Measurements from ENCODE around the gene KRTAP9-7.
"Not testable (repeated sequence)": the region's sequence is repeated elsewhere in the genome, so short reads cannot be mapped to it uniquely, and the experiment has no call there.

Gene KRTAP9-7, protein sequence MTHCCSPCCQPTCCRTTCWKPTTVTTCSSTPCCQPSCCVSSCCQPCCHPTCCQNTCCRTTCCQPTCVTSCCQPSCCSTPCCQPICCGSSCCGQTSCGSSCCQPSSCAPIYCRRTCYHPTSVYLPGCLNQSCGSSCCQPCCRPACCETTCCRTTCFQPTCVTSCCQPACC

DNA sequence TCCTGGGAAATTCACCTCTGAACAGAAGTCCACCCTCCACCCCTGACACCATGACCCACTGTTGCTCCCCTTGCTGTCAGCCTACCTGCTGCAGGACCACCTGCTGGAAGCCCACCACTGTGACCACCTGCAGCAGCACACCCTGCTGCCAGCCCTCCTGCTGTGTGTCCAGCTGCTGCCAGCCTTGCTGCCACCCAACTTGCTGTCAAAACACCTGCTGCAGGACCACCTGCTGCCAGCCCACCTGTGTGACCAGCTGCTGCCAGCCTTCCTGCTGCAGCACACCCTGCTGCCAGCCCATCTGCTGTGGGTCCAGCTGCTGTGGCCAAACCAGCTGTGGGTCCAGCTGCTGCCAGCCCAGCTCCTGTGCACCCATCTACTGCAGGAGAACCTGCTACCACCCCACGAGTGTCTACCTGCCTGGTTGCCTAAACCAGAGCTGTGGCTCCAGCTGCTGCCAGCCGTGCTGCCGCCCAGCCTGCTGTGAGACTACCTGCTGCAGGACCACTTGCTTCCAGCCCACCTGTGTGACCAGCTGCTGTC lies at the start of gene KRTAP9-7:
TSS of gene KRTAP9-7 (plus strand) at position 51 of the 543 bp plus-strand sequence. CDS start at position 51, 0 bp downstream.
- DNase-seq: not testable (repeated sequence)

DNA sequence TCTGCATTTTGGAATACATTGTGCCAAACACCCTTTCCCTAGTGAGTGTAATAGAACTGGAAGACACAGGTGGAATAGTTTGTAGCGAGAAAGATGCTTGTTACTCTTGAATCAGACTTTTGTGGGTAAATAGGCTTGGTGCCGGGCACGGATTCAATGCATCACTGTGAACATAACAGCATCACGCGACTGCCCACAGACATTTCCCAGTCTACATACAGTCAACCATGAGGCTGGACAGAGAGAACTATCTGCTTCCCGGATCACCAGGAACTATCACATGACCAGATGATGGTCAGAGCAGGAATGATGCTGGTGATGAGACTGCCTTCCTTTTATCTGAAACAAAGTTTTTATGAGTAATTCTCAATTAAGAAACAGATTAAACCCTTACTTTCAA lies 49.4 kb upstream of the KRTAP9-7 start:
- DNase-seq: no peak

DNA sequence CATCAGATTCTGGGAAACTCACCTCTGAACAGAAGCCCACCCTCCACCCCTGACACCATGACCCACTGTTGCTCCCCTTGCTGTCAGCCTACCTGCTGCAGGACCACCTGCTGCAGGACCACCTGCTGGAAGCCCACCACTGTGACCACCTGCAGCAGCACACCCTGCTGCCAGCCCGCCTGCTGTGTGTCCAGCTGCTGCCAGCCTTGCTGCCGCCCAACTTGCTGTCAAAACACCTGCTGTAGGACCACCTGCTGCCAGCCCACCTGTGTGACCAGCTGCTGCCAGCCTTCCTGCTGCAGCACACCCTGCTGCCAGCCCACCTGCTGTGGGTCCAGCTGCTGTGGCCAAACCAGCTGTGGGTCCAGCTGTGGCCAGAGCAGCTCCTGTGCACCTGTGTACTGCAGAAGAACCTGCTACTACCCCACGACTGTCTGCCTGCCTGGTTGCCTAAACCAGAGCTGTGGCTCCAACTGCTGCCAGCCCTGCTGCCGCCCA lies 48.9 kb upstream of the KRTAP9-7 start, which contains the start of gene KRTAP9-2:
TSS of gene KRTAP9-2 (plus strand) at position 51 of the 498 bp plus-strand sequence. CDS start at position 58, 7 bp downstream.
- not testable (repeated sequence) for DNase-seq

DNA sequence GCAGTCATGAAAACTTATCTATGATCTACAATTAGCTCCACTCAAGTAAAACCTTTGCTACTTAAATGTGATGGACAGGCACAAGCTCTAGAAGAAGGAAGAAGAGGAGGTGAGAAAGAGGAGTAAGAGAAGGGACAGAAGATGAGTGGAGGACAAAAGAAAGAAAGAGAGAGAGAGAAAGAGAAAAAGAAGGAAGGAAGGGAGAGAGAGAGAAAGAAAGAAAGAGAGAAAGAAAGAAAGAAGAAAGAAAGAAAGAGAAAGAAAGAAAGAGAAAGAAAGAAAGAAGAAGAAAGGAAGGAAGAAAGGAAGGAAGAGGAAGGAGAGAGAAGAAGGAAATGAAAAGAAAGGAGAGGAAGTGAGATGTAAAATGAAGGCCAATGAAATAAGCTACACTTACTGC lies 45.4 kb upstream of the KRTAP9-7 start:
- no peak for DNase-seq

DNA sequence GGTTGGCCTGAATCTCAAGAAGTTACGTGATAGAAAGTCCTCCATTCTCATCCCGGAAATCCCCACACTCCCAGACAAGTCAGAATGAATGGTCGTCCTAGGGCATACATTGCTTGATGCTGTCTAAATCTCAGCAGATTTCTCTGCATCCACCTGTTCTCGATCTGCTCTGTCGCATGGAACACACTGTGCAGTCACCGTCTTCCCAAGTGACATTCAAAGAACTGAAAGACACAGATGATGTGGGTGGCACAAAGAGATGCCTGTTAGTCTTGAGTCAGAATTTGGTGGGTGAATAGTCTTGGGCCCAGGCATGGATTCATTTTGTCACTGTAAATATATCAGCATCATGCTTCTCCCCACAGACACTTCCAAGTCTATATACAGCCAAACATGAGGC lies 43.8 kb upstream of the KRTAP9-7 start:
- DNase-seq: no peak

DNA sequence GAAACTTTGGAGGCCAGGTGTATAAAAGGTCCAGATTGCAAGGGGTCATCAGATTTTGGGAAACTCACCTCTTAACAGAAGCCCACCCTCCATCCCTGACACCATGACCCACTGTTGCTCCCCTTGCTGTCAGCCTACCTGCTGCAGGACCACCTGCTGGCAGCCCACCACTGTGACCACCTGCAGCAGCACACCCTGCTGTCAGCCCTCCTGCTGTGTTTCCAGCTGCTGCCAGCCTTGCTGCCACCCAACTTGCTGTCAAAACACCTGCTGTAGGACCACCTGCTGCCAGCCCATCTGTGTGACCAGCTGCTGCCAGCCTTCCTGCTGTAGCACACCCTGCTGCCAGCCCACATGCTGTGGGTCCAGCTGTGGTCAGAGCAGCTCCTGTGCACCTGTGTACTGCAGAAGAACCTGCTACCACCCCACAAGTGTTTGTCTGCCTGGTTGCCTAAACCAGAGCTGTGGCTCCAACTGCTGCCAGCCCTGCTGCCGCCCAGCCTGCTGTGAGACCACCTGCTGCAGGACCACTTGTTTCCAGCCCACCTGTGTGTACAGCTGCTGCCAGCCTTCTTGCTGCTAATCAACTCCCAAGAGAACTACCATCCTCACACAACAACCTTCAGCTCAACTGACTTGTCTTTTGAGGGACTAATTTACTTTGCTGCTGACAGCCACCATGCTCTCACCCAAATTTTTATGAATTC lies 42.9 kb upstream of the KRTAP9-7 start, which contains the start of gene KRTAP9-3:
TSS of gene KRTAP9-3 (plus strand) at position 51 of the 707 bp plus-strand sequence. CDS start at position 104, 53 bp downstream.
- not testable (repeated sequence) for DNase-seq

DNA sequence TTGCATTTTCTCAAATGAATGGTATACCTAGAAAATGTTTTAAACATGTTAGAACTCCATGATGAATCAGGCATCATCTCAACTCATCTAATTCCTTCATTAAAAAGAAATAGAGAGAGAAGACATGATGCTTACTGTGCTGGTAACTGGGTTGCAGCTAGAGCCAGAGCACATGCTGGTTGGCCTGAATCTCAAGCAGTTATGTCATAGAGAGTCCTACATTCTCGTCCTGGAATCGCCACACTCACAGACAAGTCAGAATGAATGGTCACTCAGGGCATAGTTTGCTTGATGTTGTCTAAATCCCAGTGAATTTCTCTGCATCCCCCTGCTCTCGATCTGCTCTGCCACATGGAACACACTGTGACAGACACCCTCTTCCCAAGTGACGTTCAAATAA lies 38.4 kb upstream of the KRTAP9-7 start:
- not testable (repeated sequence) for DNase-seq

DNA sequence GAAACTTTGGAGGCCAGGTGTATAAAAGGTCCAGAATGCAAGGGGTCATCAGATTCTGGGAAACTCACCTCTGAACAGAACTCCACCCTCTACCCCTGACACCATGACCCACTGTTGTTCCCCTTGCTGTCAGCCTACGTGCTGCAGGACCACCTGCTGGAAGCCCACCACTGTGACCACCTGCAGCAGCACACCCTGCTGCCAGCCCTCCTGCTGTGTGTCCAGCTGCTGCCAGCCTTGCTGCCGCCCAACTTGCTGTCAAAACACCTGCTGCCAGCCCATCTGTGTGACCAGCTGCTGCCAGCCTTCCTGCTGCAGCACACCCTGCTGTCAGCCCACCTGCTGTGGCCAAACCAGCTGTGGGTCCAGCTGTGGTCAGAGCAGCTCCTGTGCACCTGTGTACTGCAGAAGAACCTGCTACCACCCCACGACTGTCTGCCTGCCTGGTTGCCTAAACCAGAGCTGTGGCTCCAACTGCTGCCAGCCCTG lies 37.5 kb upstream of the KRTAP9-7 start, which contains the start of gene KRTAP9-8:
TSS of gene KRTAP9-8 (plus strand) at position 51 of the 489 bp plus-strand sequence. CDS start at position 104, 53 bp downstream.
- not testable (repeated sequence) for DNase-seq

DNA sequence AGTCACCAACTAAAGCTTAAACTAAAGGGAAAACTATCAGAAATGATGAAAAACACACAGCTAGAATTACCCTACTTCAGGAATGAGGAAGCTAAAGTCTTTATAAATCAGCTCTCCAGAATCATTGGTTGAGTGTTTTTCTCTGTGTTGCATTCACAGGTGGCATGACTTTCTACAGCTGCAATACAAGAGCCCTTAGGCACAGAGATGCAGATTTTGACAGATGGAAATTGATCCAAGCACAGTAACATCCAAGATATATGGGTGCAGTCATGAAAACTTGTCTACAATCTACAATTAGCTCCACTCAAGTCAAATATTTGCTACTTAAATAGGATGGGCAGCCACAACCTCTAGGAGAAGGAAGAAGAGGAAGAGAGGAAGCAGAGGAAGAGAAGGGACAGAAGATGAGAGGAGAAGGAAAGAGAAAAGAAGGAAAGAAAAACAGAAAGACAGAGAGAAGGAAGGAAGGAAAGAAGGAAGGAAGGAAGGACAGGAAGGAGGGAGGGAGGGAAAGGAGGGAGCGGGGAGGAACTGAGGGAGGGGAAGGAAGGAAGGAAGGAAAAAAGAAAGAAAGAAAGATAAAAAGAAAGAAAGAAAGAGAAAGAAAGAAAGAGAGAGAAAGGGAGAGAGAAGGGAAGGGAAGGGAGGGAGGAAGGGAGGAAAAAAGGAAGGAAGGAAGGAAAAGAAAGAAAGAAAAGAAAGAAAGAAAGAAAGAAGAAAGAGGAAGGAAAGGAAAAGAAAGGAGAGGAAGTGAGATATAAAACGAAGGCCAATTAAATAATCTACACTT lies 28.3 kb upstream of the KRTAP9-7 start:
- DNase-seq: not testable (repeated sequence)

DNA sequence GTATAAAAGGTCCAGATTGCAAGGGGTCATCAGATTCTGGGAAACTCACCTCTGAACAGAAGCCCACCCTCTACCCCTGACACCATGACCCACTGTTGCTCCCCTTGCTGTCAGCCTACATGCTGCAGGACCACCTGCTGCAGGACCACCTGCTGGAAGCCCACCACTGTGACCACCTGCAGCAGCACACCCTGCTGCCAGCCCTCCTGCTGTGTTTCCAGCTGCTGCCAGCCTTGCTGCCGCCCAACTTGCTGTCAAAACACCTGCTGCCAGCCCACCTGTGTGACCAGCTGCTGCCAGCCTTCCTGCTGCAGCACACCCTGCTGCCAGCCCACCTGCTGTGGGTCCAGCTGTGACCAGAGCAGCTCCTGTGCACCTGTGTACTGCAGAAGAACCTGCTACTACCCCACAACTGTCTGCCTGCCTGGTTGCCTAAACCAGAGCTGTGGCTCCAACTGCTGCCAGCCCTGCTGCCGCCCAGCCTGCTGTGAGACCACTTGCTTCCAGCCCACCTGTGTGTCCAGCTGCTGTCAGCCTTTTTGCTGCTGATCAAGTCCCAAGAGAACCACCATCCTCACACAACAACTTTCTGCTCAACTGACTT lies 25.8 kb upstream of the KRTAP9-7 start, which contains the start of gene KRTAP9-4:
TSS of gene KRTAP9-4 (plus strand) at position 51 of the 604 bp plus-strand sequence. CDS start at position 85, 34 bp downstream.
- DNase-seq: not testable (repeated sequence)

DNA sequence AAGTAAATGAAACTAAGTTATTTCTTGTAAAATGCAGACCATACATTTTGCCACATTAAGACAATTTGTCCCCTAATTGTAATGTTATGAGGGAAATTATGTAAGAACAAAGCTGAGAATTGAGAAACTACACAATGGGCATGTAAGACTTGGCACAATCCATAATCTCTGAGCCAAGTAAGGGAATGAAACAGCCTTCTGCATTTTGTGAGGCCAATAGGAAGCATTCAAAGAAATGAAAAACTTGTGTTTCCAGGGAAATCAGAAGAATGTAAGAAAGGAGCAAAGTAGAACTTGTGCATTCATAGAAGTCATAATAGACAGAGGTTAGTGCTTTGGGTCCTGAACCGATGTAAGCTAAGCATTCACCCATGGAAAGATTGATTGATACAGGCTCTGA lies 24.2 kb upstream of the KRTAP9-7 start:
- no peak for DNase-seq

DNA sequence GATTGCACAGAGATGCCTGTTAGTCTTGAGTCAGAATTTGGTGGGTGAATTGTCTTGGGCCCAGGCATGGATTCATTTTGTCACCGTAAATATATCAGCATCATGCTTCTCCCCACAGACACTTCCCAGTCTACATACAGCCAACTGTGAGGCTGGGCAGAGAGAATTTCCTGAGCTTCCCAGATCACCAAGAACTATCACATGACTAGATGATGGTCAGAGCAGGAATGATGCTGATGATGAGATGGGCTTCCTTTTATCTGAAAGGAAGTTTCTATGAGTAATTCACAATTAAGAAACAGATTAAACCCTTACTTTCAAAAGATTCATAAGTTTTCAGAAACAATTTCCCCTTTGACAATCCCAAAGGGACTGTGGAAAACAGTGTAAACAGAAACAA lies 20.6 kb upstream of the KRTAP9-7 start:
- no peak for DNase-seq

DNA sequence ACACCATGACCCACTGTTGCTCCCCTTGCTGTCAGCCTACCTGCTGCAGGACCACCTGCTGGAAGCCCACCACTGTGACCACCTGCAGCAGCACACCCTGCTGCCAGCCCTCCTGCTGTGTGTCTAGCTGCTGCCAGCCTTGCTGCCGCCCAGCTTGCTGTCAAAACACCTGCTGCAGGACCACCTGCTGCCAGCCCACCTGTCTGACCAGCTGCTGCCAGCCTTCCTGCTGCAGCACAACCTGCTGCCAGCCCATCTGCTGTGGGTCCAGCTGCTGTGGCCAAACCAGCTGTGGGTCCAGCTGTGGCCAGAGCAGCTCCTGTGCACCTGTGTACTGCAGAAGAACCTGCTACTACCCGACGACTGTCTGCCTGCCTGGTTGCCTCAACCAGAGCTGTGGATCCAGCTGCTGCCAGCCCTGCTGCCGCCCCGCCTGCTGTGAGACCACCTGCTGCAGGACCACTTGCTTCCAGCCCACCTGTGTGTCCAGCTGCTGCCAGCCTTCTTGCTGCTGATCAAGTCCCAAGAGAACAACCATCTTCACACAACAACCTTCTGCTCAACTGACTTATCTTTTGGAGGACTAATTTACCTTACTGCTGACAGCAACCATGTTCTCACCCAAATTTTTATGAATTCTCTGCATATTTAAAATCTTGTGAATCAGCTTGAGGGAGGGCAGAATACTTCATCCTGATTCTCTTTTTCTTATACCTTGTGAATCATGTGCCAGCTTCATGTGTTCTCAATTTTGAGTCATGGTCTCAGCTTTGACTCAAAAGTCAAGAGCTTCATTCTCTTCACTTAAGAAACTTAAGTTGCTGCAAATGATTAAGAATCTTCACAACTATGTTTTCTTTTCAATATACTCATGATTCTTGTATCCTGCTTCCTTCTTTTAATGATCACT lies 19.9 kb upstream of the KRTAP9-7 start, which contains the start of gene KRTAP9-9:
TSS of gene KRTAP9-9 (plus strand) at position 4 of the 910 bp plus-strand sequence.
- not testable (repeated sequence) for DNase-seq

DNA sequence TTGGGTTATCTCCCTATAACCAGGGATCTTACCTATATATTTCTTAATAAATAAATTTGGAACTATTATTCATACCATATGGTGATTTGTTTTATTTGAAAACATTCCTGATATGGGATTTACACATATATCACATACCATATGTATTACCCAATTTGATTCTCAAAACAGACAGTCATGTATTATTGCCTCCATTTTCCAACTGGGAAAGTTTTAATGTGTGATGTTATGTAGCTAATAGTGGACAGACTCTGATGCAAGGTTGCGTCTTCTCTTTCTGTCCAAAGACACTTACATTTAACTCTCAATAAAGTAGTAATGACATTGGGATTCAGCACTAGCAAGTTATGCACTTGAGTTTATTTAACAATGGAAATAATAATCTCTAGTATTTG lies 19.2 kb upstream of the KRTAP9-7 start:
- no peak for DNase-seq

DNA sequence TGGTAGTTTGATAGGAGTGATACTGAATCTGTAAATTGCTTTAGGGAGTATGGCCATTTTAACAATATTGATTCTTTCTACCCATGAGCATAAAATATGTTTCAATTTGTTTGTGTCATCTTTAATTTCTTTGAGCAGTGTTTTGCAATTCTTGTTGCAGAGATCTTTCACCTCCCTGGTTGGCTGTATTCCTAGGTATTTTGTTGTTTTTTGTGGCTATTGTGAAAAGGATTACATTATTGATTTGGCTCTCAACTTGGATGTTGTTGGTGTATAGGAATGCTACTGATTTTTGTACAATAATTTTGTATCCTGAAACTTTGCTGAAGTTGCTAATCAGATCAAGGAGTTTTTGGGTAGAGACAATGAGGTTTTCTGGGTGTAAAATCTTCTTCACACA lies 17.1 kb upstream of the KRTAP9-7 start:
- no peak for DNase-seq

DNA sequence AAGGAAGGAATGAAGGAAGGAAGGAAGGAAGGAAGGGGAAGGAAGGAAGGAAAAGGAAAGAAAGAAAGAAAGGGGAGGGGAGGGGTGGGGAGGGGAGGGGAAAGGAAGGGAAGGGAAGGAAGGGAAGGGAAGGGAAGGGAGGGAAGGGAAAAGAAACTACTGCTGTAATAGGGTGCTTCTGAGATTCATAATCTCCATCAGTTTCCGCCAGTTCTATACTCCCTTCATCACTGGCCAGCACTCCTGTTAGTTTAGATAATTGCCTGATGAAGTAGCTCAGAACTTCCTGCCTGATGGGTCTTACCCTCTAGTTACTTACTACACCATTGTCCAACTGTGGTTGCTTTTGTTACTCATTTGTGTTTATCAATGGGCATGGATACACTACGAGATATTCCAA lies 12.3 kb upstream of the KRTAP9-7 start:
- no peak for DNase-seq

DNA sequence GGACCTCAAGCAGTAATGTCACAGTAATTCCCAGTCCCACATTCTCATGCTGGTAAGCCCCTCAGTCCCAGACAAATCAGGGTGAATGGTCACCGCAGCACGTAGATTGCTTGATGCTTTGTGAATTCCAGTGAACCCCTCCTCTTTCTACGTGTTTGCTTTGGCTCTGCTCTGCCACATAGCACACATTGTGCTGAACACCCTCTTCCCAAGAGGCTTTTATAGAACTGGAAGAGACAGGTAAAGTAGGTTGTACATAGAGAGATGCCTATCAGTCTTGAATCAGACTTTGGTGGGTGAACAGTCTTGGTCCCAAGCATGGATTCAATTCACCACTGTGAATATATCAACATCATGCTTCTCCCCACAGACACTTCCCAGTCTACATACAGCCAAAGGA lies 10.9 kb upstream of the KRTAP9-7 start:
- no peak for DNase-seq

DNA sequence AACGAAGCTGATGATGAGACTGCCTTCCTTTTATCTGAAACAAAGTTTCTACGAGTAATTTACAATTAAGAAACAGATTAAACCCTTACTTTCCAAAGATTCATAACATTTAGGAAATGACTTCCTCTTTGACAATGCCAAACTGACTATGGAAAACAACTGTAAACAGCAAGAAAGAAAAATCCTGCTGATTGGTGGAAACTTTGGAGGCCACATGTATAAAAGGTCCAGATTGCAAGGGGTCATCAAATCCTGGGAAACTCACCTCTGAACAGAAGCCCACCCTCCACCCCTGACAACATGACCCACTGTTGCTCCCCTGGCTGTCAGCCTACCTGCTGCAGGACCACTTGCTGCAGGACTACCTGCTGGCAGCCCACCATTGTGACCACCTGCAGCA lies 10.4 kb upstream of the KRTAP9-7 start, which contains the start of gene KRTAP9-6:
TSS of gene KRTAP9-6 (plus strand) at position 301 of the 400 bp plus-strand sequence. CDS start at position 301, 0 bp downstream.
- no peak for DNase-seq

DNA sequence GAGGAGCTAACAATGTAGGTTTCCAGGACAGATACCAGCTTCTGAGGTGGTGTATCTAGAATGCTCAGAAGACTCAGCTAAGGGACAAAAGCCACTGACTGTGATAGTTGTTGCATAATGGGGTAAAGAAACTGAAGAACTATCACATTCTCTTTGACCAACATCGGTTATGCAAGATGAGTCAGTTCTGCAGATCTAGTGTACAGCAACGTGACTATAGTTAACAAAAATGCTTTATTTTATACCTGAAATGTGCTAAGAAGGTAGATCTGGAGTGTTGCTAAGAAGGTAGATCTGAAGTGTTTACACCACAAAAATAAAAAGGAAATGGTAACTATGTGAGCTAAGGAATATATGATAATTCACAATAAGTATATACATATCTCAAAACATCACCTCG lies 7.8 kb upstream of the KRTAP9-7 start:
- no peak for DNase-seq

DNA sequence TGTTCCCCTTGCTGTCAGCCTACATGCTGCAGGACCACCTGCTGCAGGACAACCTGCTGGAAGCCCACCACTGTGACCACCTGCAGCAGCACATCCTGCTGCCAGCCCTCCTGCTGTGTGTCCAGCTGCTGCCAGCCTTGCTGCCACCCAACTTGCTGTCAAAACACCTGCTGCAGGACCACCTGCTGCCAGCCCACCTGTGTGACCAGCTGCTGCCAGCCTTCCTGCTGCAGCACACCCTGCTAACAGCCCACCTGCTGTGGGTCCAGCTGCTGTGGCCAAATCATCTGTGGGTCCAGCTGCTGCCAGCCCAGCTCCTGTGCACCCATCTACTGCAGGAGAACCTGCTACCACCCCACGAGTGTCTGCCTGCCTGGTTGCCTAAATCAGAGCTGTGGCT lies 4.2 kb upstream of the KRTAP9-7 start:
- DNase-seq: not testable (repeated sequence)

DNA sequence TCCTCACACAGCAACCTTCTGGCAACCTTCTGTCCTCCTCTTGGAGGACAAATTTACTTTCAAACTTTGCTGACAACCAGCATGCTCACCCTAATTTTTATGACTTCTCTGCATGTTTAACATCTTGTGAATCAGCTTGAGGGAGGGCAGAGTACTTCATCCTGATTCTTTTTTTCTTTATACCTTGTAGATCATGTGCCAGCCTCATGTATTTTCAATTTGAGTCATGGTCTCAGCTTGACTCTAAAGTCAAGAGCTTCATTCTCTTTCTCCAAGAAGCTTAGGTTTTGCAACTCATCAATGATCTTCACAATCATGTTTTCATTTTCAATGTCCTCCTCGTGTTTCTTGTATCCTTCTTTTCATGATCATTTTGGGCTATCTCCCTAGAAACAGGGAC lies 3.6 kb upstream of the KRTAP9-7 start:
- DNase-seq: no peak

Measured in NCI-H187 treated with DMSO at 0.1 percent for 48 hours (cell line).